Activated CD4-positive, alpha-beta T cell treated with anti-CD3 and anti-CD28 coated beads, Interleukin-10, Interleukin-2, amounts not matched to agents 100 ng/mL and 50 ng/mL, durations not matched to agents 16 hours and 8 hours (primary cell): ENCODE measurements around the gene GPATCH2L.

ENCODE experiments used
- DNase-seq: peaks from one replicate; pipeline ENCODE4 v3.0.0-alpha.2; 2020

GPATCH2L gene

DNA sequence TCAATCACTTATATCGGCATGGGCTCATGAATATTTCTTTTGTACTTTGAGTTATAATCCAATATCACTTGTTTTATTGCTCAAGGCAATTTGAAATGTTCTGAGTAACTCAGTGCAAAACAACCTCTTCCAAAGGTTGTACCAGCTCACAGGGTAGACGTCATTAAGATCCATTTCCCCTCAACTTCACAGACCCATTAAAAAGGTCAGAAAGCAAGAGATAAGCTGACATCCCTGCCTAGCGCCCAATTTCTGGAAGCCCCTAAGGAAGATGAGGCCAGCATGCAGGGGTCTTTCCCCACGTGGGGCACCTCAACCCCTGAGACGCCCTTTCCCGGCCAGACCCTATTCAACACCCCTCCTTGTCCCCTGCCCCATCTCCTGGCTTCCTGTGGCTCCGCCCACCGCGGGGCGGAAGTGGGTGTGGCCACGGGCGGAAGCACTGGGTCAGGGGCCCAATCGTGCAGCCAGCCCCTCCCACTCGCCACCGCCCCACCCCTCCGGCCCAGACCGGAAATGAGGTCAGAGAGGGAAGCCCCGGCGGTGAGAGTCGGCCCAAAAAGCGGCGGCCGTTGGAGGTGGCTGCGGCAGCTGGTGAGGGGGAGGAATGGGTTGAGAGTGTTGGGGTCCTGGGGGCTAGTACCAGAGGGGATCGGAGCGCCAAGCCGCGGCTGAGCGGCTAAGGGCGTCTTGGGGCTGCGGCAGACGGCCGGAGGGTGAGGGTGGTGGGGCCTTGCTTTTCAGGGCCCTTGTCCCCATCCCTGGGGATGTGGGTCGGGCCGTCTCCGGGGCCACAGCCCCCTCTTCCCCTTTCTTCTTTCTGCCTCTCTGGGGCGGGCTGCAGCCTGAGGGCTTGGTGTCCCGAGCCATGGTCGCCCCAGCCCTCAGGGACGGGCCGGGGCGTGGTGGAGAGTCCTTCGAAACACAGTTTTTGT is at the start of gene GPATCH2L:
Gene GPATCH2L (plus strand): TSS at position 525 of the 935 bp plus-strand sequence. CDS start 2,442 bp downstream, outside the sequence.
- DNase-seq = peak; percentile 97

- DNase-seq = no peak
These were observed 46.8 kb upstream of the GPATCH2L start for GRCh38 chr14:76104802-76105355.

GRCh38 chr14:76106188-76106587 is 45.5 kb upstream of the GPATCH2L start:
- no peak for DNase-seq

DNA sequence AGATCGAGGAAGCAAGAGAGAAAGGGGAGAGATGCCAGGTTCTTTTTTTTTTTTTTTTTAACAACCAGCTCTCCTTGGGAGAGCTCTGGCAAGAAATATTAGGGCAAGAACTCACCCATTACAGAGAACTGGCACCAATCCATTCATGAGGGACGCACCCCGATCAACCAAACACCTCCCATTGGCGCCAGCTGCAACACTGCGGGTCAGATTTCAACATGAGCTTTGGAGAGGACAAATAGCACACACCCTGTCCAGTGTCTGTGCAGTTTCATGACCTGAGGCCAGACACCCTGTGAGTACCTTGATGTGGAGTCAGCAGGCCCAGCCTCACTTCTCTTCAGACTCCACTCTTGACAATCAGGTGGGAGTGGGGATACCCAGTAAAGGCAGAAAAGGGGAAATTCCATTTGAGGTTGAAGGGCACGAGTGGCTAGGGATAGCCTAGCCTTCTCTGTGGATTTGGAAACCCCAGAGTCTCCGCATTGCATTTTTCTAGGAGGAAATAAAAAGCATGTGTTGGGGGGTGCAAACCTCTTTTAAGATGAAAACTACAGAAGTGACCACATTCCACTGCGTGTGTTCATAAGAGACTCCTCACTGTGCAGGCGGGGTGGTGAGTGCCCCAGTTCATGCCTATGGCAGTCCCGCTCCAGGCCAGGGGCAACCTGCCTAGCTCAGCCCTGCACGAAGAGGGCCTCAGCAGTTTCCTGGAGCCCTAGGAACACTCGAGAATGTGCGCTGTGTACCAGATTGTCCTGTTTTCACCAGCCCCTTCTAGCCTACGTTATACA is 42.4 kb upstream of the GPATCH2L start:
- no peak for DNase-seq

- no peak for DNase-seq
These were observed 38.7 kb upstream of the GPATCH2L start for GRCh38 chr14:76112889-76113624.

- DNase-seq = no peak
These were observed 38.0 kb upstream of the GPATCH2L start for GRCh38 chr14:76113691-76114090.

GRCh38 chr14:76115010-76115422 is 36.7 kb upstream of the GPATCH2L start:
- no peak for DNase-seq

DNA sequence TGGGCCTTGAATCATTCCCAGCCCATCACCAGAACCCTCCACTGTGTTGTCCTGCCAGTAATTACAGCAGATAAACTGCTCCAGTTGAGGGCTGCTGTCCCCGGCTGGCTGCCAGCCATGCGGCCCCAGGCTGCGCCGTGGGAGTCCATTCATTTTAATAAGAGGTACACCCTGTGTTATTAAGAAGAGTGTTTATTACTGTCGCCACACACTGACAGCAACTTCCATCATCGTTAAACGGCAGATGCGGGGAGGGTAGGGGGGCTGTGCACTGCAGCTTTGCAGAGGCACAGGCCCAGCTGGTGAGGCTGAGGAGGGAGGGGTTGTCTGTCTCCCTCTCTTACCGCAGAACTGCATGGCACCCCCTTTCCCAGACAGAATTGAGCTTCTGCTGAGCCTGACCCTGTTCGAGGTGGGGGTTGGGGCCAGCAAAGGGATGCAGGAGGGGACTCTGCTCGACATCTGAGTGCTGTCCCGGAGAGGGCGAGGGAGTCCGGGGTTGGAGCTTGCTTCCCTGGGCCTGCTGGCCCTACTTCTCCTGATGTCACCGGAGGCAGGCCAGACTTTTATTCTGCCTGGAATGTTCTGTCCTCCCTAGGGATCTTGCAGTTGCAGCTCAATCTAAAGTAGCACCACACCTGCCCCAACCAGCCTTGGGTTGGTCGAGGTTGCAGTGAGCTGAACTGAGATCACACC is 33.8 kb upstream of the GPATCH2L start:
- DNase-seq = no peak

DNA sequence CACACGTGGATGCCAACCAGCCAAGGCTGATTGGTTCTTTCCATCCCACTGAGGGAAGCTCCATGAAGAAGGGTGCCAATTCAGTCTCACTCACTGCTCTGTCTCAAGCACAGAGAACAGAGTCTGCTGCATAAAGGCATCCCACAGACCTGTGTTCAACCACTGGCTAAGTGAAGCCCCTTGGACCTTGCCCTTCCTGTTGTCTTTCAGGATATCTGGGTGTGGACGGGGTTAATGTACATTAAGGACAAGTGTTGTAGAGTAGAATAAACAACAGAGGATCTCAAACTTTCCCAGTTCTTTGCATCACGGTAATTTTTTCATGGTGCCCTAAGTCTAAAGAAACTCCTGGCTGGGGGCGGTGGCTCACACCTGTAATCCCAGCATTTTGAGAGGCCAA is 33.1 kb upstream of the GPATCH2L start:
- no peak for DNase-seq

- DNase-seq = no peak
These were observed 30.5 kb upstream of the GPATCH2L start for GRCh38 chr14:76121089-76121748.

DNA sequence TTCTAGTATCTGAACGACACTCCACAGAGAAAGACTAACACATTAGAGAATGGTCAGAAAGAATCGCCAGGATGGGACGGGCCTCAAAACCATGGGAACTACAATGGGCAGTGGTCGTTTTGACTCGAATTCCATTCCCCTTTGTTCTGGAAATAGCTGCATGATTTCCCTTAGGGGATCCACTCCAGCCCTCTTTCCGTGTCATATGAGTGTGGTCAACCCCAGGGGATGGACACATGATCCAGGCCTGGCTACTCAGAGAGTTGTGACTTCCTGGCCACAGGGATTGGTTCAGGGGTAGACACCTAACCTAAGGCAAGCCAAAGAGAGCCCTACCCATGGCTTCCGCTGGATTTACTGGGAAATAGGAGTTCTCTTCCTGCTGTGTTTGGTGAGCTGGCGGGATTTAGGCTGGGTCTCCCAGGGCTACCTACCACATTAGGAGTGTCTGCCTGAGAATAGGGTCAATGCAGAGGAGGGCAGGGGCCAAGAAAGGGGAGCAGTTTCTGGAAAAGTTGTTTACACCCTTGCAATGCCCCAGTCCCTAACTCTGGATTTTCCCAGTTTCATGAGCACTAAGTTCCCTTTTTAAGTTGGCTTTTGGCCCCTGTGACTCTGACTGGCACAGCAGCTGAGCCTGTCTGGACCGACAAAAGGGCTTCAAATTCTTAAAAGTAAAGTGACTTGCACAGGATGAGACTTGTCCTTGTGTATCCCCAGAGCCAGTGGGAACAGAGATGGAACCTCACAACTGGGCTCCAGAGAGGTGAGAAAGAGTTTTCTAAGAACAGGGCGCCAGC is 28.1 kb upstream of the GPATCH2L start:
- no peak for DNase-seq

DNA sequence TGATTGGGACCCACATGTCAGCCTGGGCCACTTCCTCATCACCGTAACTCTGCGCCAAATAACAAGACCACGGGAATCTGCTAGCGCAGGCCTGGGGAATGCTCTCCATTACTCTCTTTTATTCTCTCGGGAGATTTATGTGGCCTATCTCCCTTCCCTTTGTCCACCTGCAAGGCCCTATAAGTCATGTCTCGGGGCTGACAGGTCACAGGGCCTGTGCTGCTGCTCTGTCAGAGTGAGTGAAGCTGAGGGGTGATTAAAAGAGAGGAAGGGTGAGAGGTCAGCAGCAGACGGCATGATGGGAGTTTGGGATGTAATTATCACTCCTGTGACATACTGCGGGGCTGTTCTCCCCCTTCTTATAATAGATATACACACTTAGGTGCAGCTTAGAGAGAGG is 26.2 kb upstream of the GPATCH2L start:
- DNase-seq = no peak

- DNase-seq = no peak
These were observed 25.6 kb upstream of the GPATCH2L start for GRCh38 chr14:76126076-76126475.

- DNase-seq = no peak
These were observed 21.7 kb upstream of the GPATCH2L start for GRCh38 chr14:76129851-76130576.

DNA sequence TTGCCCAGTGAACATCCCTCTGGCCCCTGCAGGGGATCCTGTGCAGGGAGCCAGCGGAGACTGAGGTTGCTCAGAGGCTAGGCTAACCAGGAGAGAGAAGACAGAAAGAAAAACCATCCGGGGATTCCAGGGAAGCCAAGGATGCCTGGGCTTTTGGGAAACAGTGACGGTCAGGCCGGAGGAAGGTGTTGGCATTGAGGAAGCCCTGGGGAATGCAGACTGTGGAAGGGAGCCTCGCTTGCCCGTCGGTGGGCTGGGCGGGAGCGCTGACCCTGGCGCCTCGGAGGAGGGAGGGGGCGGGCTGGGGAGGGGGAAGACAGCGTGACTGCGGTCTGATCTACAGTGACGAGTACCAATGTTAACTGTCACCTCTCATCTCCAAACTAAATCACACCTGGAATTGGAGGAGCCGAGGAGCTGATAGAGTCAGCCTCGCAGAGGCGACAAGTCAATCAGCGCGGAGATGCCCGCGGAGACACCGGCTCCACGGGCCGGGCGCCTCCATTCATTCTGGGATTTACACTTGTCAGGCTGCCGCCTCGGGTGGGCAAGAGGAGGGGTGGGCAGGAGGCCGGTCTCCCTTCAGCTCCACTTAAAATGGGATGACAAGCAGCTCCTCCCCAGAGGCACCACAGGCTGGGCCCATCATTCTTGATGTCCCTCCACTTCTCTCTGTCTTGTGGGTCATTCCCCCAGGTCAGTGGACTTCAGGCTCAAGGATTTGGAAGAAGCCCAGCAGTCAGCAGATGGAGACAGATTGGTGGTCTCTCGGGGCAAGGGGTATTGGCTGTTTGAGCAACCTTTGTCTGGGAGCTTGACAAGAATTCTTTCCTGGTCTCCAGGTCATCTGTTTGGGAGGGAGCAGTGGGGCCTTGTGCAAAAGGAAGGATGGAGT is 20.4 kb upstream of the GPATCH2L start:
- DNase-seq = no peak

DNA sequence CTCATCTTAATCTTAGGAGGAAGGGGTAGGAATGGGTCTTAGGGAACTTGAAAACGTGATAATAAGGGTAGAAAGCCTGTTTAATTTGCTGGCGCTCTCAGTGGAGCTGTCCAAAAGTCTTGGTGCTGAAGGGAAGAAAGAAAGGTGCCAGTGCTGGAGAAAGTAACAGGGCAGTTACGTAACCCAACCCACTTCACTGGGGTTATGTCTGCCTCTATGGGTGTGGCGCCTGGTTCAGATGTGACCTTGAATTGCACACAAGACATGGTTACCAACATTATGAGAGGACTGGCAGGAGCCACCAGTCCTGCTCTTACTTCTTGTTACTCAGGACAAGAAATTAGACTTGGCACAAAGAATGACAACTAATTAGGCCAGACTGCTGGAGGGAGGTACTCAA is 18.6 kb upstream of the GPATCH2L start:
- DNase-seq = peak; percentile 17

DNA sequence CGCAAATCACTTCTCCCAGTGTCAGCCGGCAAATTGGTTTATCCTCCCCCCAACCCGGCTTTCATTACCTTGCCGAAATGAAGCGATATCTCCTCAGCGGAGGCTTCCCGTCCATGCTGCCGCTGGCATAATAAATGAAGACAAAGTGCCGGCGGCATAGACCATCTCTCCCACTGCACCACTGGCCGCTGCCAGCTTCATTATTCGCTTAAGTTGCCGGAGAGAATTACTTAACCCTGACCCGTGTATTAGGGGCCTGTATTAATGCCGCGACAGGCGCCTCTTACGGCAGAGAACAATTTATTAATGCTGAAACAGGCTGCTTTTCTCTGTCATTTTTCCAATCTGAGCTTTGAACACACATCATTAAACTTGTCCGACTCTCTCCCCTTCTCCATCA is 17.5 kb upstream of the GPATCH2L start:
- DNase-seq = no peak

- no peak for DNase-seq
These were observed 16.0 kb upstream of the GPATCH2L start for GRCh38 chr14:76135722-76136121.
